ENCODE results near the gene NLN.
"Not testable (repeated sequence)": the region's sequence is repeated elsewhere in the genome, so short reads cannot be mapped to it uniquely, and the experiment has no call there.

NLN gene

GRCh38 chr5:65775476-65775875 is 53.5 kb downstream of the NLN start:
- DNase-seq = no peak

GRCh38 chr5:65776441-65777141 is 54.6 kb downstream of the NLN start:
- DNase-seq = no peak

- DNase-seq = no peak
Observed at GRCh38 chr5:65778126-65778525, 56.1 kb downstream of the NLN start.

GRCh38 chr5:65779643-65780042 is 57.6 kb downstream of the NLN start:
- DNase-seq = no peak

DNA sequence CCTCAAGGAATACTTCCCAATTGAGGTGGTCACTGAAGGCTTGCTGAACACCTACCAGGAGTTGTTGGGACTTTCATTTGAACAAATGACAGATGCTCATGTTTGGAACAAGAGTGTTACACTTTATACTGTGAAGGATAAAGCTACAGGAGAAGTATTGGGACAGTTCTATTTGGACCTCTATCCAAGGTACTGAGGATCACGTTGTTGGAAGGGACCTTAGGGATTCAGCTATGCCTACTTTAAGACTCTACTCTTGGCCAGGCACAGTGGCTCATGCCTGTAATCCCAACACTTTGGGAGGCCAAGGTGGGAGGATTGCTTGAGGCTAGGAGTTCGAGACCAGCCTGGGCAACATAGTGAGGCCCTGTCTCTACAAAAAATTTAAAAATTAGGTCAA is 66.3 kb downstream of the NLN start:
- not testable (repeated sequence) for DNase-seq

DNA sequence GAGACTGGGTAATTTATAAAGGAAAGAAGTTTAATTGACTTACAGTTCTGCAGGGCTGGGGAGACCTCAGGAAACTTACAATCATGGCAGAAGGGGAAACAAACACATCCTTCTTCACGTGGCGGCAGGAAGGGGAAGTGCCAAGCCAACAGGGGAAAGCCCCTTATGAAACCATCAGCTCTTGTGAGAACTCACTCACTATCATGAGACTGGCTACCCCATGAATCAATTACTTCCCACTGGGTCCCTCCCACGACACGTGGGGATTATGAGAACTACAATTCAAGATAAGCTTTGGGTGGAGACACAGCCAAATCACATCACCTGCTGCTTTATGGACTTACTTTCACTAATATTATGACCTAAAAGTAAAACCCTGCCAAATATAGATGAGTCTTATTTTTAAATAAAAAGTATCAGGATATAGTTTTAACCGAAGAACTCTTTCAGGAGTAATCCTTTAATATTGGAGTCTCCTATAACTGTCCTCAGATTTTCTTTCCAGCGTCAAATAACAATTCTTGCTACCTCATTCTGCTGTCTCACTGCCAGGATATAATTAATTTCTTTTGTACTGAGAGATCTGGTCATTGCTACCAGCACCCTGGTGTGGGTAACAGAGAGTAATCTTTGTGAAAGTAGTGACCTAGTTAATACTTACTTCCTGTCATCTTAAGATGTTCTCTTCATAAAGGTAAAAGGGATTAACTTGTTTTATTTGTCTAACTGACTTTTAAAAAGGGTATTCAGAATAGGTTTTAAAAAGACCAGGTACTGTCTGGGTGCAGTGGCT is 68.6 kb downstream of the NLN start:
- no peak for DNase-seq

GRCh38 chr5:65791712-65792673 is 70.0 kb downstream of the NLN start:
- DNase-seq = no peak

DNA sequence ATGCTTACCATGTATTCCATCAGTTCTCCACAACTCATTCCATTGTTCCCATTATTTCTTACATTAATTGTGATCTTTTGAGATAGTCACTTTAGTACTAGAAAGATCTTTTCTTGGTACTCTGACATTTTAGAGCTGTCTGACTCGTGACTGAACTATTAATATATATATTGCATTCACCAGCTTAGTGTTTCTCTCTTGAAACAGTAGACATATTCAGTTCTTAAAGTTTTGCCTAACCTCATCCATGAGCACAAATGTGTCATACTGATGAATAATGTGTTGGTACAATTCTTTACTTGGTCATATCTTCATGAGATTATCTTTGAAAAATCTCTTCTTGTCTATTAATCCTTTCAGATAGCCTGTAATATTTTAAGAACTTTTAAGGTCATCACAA is 74.3 kb downstream of the NLN start:
- no peak for DNase-seq

DNA sequence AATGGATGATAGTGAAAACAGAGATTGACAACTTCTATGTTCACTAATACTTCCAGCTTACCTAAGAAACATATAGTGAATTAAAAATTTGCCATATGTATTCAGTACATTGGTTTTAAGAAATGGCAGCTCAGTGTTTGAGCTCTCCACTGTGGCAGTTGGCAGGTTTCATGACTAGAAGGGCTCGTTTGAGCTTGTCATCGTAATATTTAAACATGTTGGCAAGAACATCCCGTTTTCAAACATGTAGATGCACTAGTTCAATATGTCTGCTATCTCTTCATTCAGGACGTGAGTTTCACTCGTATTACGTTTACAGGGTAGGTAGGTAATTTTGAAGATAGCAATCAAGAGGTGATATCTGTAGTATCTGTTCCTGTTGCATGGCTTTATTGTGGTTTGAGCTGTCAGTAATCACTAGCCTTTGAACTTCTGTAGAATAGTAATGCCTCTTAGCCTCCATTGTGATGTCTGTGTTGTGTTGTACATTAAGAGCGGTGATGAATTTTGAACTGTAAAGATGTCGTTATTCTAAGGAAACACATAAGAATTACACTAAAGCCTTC is 74.8 kb downstream of the NLN start:
- no peak for DNase-seq

DNA sequence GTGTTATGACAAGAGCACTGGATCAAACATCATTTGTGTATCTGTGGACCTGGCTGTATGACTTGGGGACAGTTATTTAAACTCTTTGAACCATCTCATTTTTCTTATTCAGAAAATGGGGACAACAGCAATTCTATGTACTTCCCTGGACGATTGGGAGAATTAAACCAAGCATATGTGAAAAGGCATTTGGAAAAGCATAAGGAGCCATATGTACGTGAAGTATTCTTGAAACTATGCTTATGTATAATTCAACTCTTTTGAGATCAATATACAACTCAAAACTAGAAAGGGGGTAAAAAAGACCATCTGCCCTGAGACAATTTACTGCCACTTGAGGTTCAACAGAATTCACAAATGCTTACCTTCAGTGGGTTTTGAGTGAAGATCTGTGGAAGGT is 75.5 kb downstream of the NLN start:
- DNase-seq = no peak

GRCh38 chr5:65799857-65800256 is 77.9 kb downstream of the NLN start:
- DNase-seq = no peak

- no peak for DNase-seq
Observed at GRCh38 chr5:65800775-65801174, 78.8 kb downstream of the NLN start.

DNA sequence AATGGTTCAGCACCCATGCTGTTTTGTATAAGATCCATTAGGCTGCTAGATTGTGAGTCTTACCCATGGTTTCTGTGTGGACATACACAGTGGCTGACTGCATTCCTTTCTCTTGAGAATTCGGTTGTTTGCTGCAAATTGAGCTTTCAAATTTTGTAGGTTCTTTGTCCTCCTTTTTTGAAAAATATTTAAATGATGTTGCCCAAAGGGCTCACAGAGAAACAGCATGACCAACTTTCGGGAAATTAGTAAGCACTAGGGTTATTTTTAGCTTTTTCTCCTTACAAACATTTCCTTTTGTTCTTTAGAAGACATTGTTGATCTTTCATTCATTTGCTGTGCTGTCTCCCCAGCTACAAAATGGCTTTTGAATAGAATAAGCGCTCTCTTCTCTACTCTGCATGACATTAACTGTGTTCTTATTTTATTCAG is 79.4 kb downstream of the NLN start:
- no peak for DNase-seq

GRCh38 chr5:65802080-65802479 is 80.1 kb downstream of the NLN start:
- DNase-seq = no peak

- DNase-seq = no peak
Observed at GRCh38 chr5:65802820-65803219, 80.8 kb downstream of the NLN start.

DNA sequence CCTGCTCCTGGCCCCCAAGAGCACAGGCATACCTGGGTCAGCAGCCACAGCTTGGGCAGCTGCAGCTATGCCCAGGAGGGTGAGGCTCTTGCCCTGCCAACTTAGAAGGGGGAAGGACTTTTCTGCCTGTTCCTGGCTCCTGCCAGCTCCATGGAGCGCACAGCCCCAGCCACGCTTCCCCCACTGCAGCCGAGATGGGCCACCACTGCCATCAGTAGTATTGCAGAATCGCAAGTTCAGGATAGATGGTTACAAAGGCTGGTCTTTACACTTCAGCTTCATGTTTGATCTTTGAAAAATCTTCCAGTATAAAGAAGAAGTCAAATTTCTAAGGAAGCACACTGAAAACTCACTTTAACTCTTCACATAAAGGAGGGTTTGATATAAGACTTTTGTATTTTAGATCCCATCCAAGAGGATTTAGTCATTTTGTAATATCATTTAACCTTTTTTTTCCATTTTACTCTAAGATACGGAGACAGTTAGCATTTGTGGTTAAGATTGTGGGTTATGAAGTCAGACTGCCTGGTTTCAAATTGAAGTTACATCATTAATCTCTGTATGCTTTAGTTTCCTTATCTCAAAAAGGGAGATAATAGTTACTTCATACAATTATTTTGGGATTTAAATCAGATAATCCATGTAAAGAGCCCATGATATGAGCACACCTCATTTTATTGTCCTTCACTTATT is 81.8 kb downstream of the NLN start:
- DNase-seq = no peak

DNA sequence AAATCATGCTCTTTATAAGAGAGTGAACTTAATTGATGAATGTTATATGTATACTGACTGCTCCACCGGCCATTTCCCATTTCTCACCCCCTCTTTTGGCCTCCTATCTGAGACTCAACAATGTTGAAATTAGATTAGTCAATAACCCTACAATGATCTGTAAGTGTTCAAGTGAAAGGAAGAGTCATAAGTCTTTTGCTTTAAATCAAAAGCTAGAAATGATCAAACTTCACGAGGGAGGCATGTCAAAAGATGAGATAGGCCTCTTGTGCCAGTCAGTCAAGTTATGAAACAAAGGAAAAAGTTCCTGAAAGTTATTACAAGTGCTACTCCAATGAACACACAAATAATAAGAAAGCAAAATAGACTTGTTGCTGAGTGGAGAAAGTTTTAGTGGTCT is 83.1 kb downstream of the NLN start:
- no peak for DNase-seq

DNA sequence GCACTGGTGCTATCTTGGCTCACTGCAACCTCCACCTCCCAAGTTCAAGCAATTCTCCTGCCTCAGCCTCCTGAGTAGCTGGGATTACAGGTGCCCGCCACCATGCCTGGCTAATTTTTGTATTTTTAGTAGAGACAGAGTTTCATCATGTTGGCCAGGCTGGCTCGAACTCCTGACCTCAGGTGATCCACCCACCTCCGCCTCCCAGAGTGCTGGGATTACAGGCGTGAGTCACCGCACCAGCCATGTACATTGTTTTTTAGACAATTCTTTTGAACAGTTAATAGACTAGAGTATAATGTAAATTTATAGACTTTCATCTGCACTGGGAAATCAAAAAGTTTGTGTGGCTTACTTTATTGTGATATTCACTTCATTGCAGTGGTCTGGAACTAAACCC is 85.5 kb downstream of the NLN start:
- DNase-seq = not testable (repeated sequence)

DNA sequence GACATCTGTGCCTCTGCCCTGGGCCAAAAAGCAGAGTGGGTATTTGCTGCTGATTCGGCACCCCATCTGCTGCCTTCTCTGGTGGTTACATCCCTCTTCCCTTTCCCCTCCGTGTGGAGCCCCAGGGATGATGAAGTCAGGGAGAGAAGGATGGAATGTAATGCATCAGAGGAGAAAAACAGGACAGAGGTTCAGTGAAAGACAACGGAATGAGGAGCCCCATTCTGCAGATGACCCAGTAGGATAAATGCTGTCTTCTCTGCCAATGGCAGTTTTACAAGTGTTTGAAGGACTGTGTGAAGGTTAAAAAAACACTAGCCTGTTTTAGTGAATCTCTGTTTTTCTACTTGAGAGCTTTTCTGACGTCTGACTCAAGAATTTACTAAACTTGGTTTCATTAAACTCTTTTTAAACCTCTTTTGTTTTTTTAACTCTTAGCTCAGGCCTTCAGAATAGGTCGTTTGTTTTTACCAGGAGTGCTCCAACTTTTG is 86.3 kb downstream of the NLN start:
- DNase-seq = no peak

DNA sequence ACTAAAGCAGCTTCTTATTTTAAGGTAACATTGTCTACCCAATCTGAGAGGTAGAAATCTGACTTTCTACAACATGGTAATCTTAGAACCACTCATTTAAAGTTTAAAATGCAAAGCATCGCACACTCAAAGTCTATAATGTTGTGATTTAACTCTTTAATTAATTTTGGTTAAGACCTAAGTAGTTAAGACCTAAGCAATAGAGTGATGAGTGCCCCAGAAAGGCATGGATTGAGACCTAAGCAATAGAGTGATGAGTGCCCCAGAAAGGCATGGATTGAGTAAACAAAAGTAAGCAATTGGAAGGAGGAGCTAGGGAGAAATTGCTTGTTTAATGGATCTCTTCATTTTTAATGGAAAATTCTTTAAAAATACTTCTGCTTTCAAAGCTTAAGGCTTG is 86.8 kb downstream of the NLN start:
- no peak for DNase-seq

DNA sequence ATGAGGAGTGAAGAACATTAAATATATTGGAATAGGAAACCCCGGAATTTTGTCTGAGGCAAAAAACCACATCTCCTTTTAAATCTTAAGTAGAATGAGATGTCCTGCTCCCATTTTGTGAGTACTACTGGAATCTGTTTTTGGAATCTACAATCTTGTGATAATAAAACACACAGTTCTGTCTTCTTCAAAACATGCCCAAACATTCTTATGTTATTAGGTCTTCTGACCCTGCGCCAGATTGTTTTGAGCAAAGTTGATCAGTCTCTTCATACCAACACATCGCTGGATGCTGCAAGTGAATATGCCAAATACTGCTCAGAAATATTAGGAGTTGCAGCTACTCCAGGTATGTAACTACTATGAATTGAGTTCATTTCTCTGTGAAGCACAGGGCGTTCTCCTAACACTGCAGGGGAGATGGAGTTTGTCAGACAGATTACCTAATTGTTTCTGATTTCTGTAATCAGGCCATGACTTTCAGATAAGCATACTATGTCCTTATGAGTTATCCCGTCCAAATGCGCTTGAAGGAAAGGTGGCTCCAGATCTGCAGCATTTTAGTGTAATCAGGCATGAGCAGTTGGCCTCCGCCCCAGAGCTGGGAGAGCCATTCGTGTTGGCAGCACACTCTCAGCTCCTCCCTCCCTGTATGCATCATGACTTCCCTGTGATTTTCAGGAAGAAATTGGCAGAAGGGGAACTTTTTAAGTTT is 88.0 kb downstream of the NLN start:
- no peak for DNase-seq

- no peak for DNase-seq
Observed at GRCh38 chr5:65811004-65811403, 89.0 kb downstream of the NLN start.

Data from NCI-H2227 treated with DMSO at 0.1 percent for 48 hours (cell line).